Vagina (tissue), 2 donors: ENCODE data around the gene SIRT3. TPM values are rescaled to one million over a fixed set of nuclear protein-coding genes. Genes with fewer than 3 reads are reported as not detected.
"Not testable (repeated sequence)": the region's sequence is repeated elsewhere in the genome, so short reads cannot be mapped to it uniquely, and the experiment has no call there.

Source experiments
- DNase-seq, 2 donors: peaks; one replicate each; pipeline ENCODE4 v3.0.0-alpha.2; 2017; ENCODE audit errors: extremely low spot score in 2 of 2
- H3K27ac ChIP-seq: fragments of 200-600 bp; sonication (generic); one replicate; pipeline ENCODE4 v1.5.1; 2019
- H3K27me3 ChIP-seq: fragments of 200-600 bp; sonication (generic); one replicate; pipeline ENCODE4 v1.5.1; 2019
- H3K36me3 ChIP-seq, 2 donors: fragments of 200-600 bp; sonication (generic); one replicate each; pipeline ENCODE4 v1.5.1; 2017 to 2019
- H3K4me1 ChIP-seq: fragments of 200-600 bp; sonication (generic); one replicate; pipeline ENCODE4 v1.5.1; 2019
- H3K4me3 ChIP-seq, 2 donors: fragments of 200-600 bp; sonication (generic); 1 replicate in 1 of 2; 2 replicates in 1 of 2; pipeline ENCODE4 v1.5.1; 2016 to 2019
- H3K9me3 ChIP-seq: fragments of 200-600 bp; sonication (generic); one replicate; pipeline ENCODE4 v1.5.1; 2019
- CTCF ChIP-seq, 3 experiments: fragments of 450-650 bp in 2 of 3; fragments of 200-600 bp in 1 of 3; sonication (generic) in 1 of 3; IDR thresholded peaks; one replicate each; pipeline ENCODE4 v1.5.1; 2017 to 2019; ENCODE audit warnings: antibody characterized with exemption in 3 of 3, mild to moderate bottlenecking in 2 of 3, moderate library complexity in 2 of 3
- POLR2A ChIP-seq, 2 donors: fragments of 450-650 bp; IDR thresholded peaks; one replicate each; pipeline ENCODE4 v1.6.1; 2017; ENCODE audit warnings: antibody characterized with exemption in 2 of 2, mild to moderate bottlenecking in 2 of 2, moderate library complexity in 2 of 2
- POLR2AphosphoS5 ChIP-seq, 2 donors: sonication (generic); formaldehyde crosslinking; IDR thresholded peaks; one replicate each; pipeline ENCODE4 v1.9.0; 2017; ENCODE audit warnings: antibody characterized with exemption in 2 of 2, mild to moderate bottlenecking in 2 of 2, low read depth in 1 of 2; ENCODE audit not compliant: insufficient read depth in 1 of 2
- intact Hi-C: fragments of 100-400 bp; cut with DNase I; formaldehyde crosslinking; loops from one replicate; pipeline ENCODE4 v1.15.1; 2023
- total RNA-seq: library from RNA; depleted of rRNA; stranded (reverse); fragments of >200 nt; gene quantifications from one replicate; pipeline ENCODE4 v1.2.3, GENCODE V29; 2016

The SIRT3 gene
- total RNA-seq, 1 donor from 2014 or later, result 5.6 TPM

GRCh38 chr11:240315-240714, 4.2 kb upstream of the SIRT3 start:
- Histone ChIP-seq H3K36me3 (peaks cover 0 to 32% of the 10 kb centered on the region in 2 donors), H3K4me3 (no peak overlapping the region), H3K27ac (no peak overlapping the region), H3K4me1 (peaks cover 17% of the 10 kb centered on the region), H3K9me3 (no peaks in the 10 kb centered on the region), H3K27me3 (no peaks in the 10 kb centered on the region)
- no peak for TF ChIP-seq POLR2A (IDR thresholded peaks at IDR 0.05)
- TF ChIP-seq CTCF (IDR thresholded peaks at IDR 0.05), result no peak
- no peak for TF ChIP-seq POLR2AphosphoS5 (IDR thresholded peaks at IDR 0.05; ENCODE audit: insufficient read depth in 1 of 2, low read depth in 1 of 2)
- DNase-seq, result no peak
- intact Hi-C loops, result no loop called here

GRCh38 chr11:238346-238745, 2.2 kb upstream of the SIRT3 start:
- intact Hi-C loops, result not testable (repeated sequence)

GRCh38 chr11:236774-237767, 929 bp upstream of the SIRT3 start, which contains the start of gene PSMD13:
Gene PSMD13 (plus strand): TSS chr11:236976. CDS start chr11:237050, 74 bp downstream.
- H3K4me1 ChIP-seq, result peaks cover 25% of the 10 kb centered on the region
- intact Hi-C loops, result no loop called here
- H3K36me3 ChIP-seq, result peaks cover 0 to 13% of the 10 kb centered on the region in 2 donors
- H3K27ac ChIP-seq, result peak within 1 kb of the TSS; percentile 90
- H3K4me3 ChIP-seq, result peak within 1 kb of the TSS; percentile 60 to 92
- no peak for DNase-seq
- TF ChIP-seq CTCF (IDR thresholded peaks at IDR 0.05) (no peak), POLR2AphosphoS5 (IDR thresholded peaks at IDR 0.05; ENCODE audit: insufficient read depth in 1 of 2, low read depth in 1 of 2) (peak; percentile 89 to 90), POLR2A (IDR thresholded peaks at IDR 0.05) (peak in 1 of 2 donors; percentile 39)
- no peaks in the 10 kb centered on the region for H3K9me3 ChIP-seq
- no peaks in the 10 kb centered on the region for H3K27me3 ChIP-seq

More at GRCh38 chr11:238346-238745, 2.2 kb upstream of the SIRT3 start:
- not testable (repeated sequence) for H3K9me3 ChIP-seq, DNase-seq, H3K4me3 ChIP-seq, H3K27ac ChIP-seq, H3K27me3 ChIP-seq
- Histone ChIP-seq H3K36me3 (peaks cover 0 to 20% of the 10 kb centered on the region in 2 donors), H3K4me1 (peaks cover 25% of the 10 kb centered on the region)

- H3K27ac ChIP-seq, result peak overlapping the region; percentile 90
- peaks cover 0 to 6% of the 10 kb centered on the region in 2 donors for H3K36me3 ChIP-seq
- no peaks in the 10 kb centered on the region for H3K9me3 ChIP-seq
- intact Hi-C loops, result no loop called here
- peak overlapping the region; percentile 60 to 92 for H3K4me3 ChIP-seq
- no peaks in the 10 kb centered on the region for H3K27me3 ChIP-seq
- DNase-seq, result no peak
- TF ChIP-seq POLR2AphosphoS5 (IDR thresholded peaks at IDR 0.05; ENCODE audit: insufficient read depth in 1 of 2, low read depth in 1 of 2) (no peak), CTCF (IDR thresholded peaks at IDR 0.05) (no peak), POLR2A (IDR thresholded peaks at IDR 0.05) (no peak)
- peaks cover 25% of the 10 kb centered on the region for H3K4me1 ChIP-seq
These were observed 539 bp downstream of the SIRT3 start for GRCh38 chr11:235609-235996.

- DNase-seq, result no peak
These were observed 962 bp downstream of the SIRT3 start for GRCh38 chr11:235180-235579.

More at GRCh38 chr11:235180-235579, 962 bp downstream of the SIRT3 start:
- Histone ChIP-seq H3K36me3 (peaks cover 0 to 6% of the 10 kb centered on the region in 2 donors), H3K4me1 (peaks cover 25% of the 10 kb centered on the region), H3K9me3 (no peaks in the 10 kb centered on the region), H3K4me3 (peak overlapping the region; percentile 60 to 92), H3K27me3 (no peaks in the 10 kb centered on the region), H3K27ac (peak overlapping the region; percentile 90)
- TF ChIP-seq POLR2AphosphoS5 (IDR thresholded peaks at IDR 0.05; ENCODE audit: insufficient read depth in 1 of 2, low read depth in 1 of 2) (no peak), CTCF (IDR thresholded peaks at IDR 0.05) (no peak), POLR2A (IDR thresholded peaks at IDR 0.05) (no peak)
- intact Hi-C loops, result no loop called here
